NCI-H187 (cell line): ENCODE data around the gene C2orf15.
"Not testable (repeated sequence)": the region's sequence is repeated elsewhere in the genome, so short reads cannot be mapped to it uniquely, and the experiment has no call there.

Experiments
- DNase-seq, 2 experiments: peaks; one replicate each; lab custom pipeline; 2025; lab: John Stamatoyannopoulos, UW

Gene C2orf15

GRCh38 chr2:99166218-99166617 is 24.7 kb downstream of the C2orf15 start:
- DNase-seq = no peak

- no peak for DNase-seq
Observed at GRCh38 chr2:99169534-99169933, 28.0 kb downstream of the C2orf15 start.

- no peak for DNase-seq
Observed at GRCh38 chr2:99171377-99172140, 30.1 kb downstream of the C2orf15 start.

- peak; percentile 79 to 85 for DNase-seq
Observed at GRCh38 chr2:99180755-99181623, 39.5 kb downstream of the C2orf15 start, which contains the start of the genes MITD1 and MRPL30. Gene MITD1, minus strand, starts transcription at chr2:99181058. Its CDS starts 77 bp downstream, at chr2:99180981. Gene MRPL30, plus strand, starts transcription at chr2:99181184. Its CDS starts 5,020 bp downstream, at chr2:99186204.

- DNase-seq = no peak
Observed at GRCh38 chr2:99181624-99182000, 40.1 kb downstream of the C2orf15 start.

GRCh38 chr2:99183025-99183424 is 41.5 kb downstream of the C2orf15 start:
- no peak for DNase-seq

GRCh38 chr2:99184811-99185210 is 43.3 kb downstream of the C2orf15 start:
- no peak for DNase-seq

GRCh38 chr2:99187011-99187410 is 45.5 kb downstream of the C2orf15 start:
- no peak for DNase-seq

- DNase-seq = no peak
Observed at GRCh38 chr2:99188357-99188756, 46.9 kb downstream of the C2orf15 start.

- DNase-seq = no peak
Observed at GRCh38 chr2:99190548-99190947, 49.0 kb downstream of the C2orf15 start.

- DNase-seq = not testable (repeated sequence)
Observed at GRCh38 chr2:99192364-99192763, 50.9 kb downstream of the C2orf15 start.

GRCh38 chr2:99198103-99198841 is 56.8 kb downstream of the C2orf15 start:
- no peak for DNase-seq

- DNase-seq = no peak
Observed at GRCh38 chr2:99200076-99200800, 58.7 kb downstream of the C2orf15 start.
